ENCODE measurements around the gene NINJ1. TPM values are rescaled to one million over a fixed set of nuclear protein-coding genes. Genes with fewer than 3 reads are reported as not detected.

Gene NINJ1
- total RNA-seq, 1 experiment from 2014 or later = 41.3 TPM

GRCh38 chr9:93111371-93112115 is 22.5 kb downstream of the NINJ1 start:
- Mint-ChIP-seq H3K9me3 (no peaks in the 10 kb centered on the region), H3K4me1 (peaks cover 18% of the 10 kb centered on the region), H3K36me3 (no peaks in the 10 kb centered on the region), H3K27me3 (ENCODE audit: low read depth) (no peaks in the 10 kb centered on the region), H3K4me3 (no peak overlapping the region), H3K27ac (no peak overlapping the region)
- DNase-seq (ENCODE audit: low spot score) (no peak), ATAC-seq (no peak)
- CTCF ChIA-PET = interaction anchor here (1.0 to 1.3 kb wide), 2 partner anchors 43 to 108 kb away, joined by 3 to 4 read pairs; no protein-coding TSS in a partner anchor
- POLR2A ChIA-PET = no interaction called here
- TF ChIP-seq, protein P1, sequence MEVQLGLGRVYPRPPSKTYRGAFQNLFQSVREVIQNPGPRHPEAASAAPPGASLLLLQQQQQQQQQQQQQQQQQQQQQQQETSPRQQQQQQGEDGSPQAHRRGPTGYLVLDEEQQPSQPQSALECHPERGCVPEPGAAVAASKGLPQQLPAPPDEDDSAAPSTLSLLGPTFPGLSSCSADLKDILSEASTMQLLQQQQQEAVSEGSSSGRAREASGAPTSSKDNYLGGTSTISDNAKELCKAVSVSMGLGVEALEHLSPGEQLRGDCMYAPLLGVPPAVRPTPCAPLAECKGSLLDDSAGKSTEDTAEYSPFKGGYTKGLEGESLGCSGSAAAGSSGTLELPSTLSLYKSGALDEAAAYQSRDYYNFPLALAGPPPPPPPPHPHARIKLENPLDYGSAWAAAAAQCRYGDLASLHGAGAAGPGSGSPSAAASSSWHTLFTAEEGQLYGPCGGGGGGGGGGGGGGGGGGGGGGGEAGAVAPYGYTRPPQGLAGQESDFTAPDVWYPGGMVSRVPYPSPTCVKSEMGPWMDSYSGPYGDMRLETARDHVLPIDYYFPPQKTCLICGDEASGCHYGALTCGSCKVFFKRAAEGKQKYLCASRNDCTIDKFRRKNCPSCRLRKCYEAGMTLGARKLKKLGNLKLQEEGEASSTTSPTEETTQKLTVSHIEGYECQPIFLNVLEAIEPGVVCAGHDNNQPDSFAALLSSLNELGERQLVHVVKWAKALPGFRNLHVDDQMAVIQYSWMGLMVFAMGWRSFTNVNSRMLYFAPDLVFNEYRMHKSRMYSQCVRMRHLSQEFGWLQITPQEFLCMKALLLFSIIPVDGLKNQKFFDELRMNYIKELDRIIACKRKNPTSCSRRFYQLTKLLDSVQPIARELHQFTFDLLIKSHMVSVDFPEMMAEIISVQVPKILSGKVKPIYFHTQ (CRISPR knock-in tag; IDR thresholded peaks at IDR 0.05) = no peak
- no peak for TF ChIP-seq ZNF281 (CRISPR knock-in tag; IDR thresholded peaks at IDR 0.05)
- TF ChIP-seq MYBL2 (CRISPR knock-in tag; IDR thresholded peaks at IDR 0.05) = no peak
- TF ChIP-seq HMGA2 (CRISPR knock-in tag; IDR thresholded peaks at IDR 0.05) = no peak

- H3K36me3 Mint-ChIP-seq = no peaks in the 10 kb centered on the region
- no peak for DNase-seq (ENCODE audit: low spot score)
These were observed 23.1 kb downstream of the NINJ1 start for GRCh38 chr9:93111001-93111370.

More at GRCh38 chr9:93111001-93111370, 23.1 kb downstream of the NINJ1 start:
- peaks cover 14% of the 10 kb centered on the region for H3K4me1 Mint-ChIP-seq
- no peak for ATAC-seq
- no peaks in the 10 kb centered on the region for H3K27me3 Mint-ChIP-seq (ENCODE audit: low read depth)
- no peak overlapping the region for H3K4me3 Mint-ChIP-seq
- ChIA-PET POLR2A (no interaction called here), CTCF (interaction anchor here (1.3 kb wide), 1 partner anchor 107 kb away, joined by 3 read pairs; no protein-coding TSS in a partner anchor)
- H3K9me3 Mint-ChIP-seq = no peaks in the 10 kb centered on the region
- no peak for TF ChIP-seq TP53 (CRISPR knock-in tag; IDR thresholded peaks at IDR 0.05)
- TF ChIP-seq FOXP1 (CRISPR knock-in tag; IDR thresholded peaks at IDR 0.05; ENCODE audit: borderline replicate concordance) = no peak
- TF ChIP-seq GABPB1 (CRISPR knock-in tag; IDR thresholded peaks at IDR 0.05) = no peak
- no peak for TF ChIP-seq RELA (CRISPR knock-in tag; IDR thresholded peaks at IDR 0.05; ENCODE audit: borderline replicate concordance)
- TF ChIP-seq MYBL2 (CRISPR knock-in tag; IDR thresholded peaks at IDR 0.05) = no peak
- no peak for TF ChIP-seq ZNF281 (CRISPR knock-in tag; IDR thresholded peaks at IDR 0.05)
- TF ChIP-seq SMAD3 (CRISPR knock-in tag; IDR thresholded peaks at IDR 0.05; ENCODE audit: borderline replicate concordance) = no peak
- no peak for TF ChIP-seq ZNF138 (CRISPR knock-in tag; conservative IDR thresholded peaks at IDR 0.05)
- no peak for TF ChIP-seq OVOL2 (CRISPR knock-in tag; IDR thresholded peaks at IDR 0.05; ENCODE audit: borderline replicate concordance)
- TF ChIP-seq NR2C2 (CRISPR knock-in tag; IDR thresholded peaks at IDR 0.05) = no peak
- no peak for TF ChIP-seq ARID4B (CRISPR knock-in tag; IDR thresholded peaks at IDR 0.05; ENCODE audit: borderline replicate concordance)
- TF ChIP-seq, protein P2, sequence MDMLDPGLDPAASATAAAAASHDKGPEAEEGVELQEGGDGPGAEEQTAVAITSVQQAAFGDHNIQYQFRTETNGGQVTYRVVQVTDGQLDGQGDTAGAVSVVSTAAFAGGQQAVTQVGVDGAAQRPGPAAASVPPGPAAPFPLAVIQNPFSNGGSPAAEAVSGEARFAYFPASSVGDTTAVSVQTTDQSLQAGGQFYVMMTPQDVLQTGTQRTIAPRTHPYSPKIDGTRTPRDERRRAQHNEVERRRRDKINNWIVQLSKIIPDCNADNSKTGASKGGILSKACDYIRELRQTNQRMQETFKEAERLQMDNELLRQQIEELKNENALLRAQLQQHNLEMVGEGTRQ (CRISPR knock-in tag; IDR thresholded peaks at IDR 0.05) = no peak
- no peak for TF ChIP-seq JUN (CRISPR knock-in tag; IDR thresholded peaks at IDR 0.05)
- TF ChIP-seq SP1 (CRISPR knock-in tag; conservative IDR thresholded peaks at IDR 0.05) = no peak
- TF ChIP-seq NFYB (CRISPR knock-in tag; conservative IDR thresholded peaks at IDR 0.05; ENCODE audit: low read depth) = no peak
- TF ChIP-seq FOXK1 (CRISPR knock-in tag; IDR thresholded peaks at IDR 0.05) = no peak
- TF ChIP-seq ZNF121 (CRISPR knock-in tag; IDR thresholded peaks at IDR 0.05) = no peak
- TF ChIP-seq CBFB (CRISPR knock-in tag; IDR thresholded peaks at IDR 0.05; ENCODE audit: low read depth) = no peak
- H3K27ac Mint-ChIP-seq = 0 out of 2 replicates have a peak overlapping the region, but pooled peaks have one; percentile 58
